Astrocyte of the cerebellum (primary cell): Measurements from ENCODE around the gene YPEL3.
"Not testable (repeated sequence)": the region's sequence is repeated elsewhere in the genome, so short reads cannot be mapped to it uniquely, and the experiment has no call there.

Experiments used
- DNase-seq: peaks from one replicate; pipeline ENCODE4 v3.0.0-alpha.2; 2011; ENCODE audit warnings: low read depth
- H3K4me3 ChIP-seq: 2 replicates; pipeline ENCODE4 v1.5.1; 2011; ENCODE audit warnings: mild to moderate bottlenecking, low read depth, low read length, moderate library complexity
- CTCF ChIP-seq: IDR thresholded peaks from 2 replicates; pipeline ENCODE4 v1.5.1; 2012; ENCODE audit warnings: low read length, low read depth, moderate library complexity, mild to moderate bottlenecking; ENCODE audit errors: missing control alignments
- in situ Hi-C: cut with HindIII; loops from 2 replicates; pipeline ENCODE4 v1.10.0; 2017; ENCODE audit warnings: low sequenced_read_pairs

Gene YPEL3

GRCh38 chr16:30127993-30128392 is 32.0 kb upstream of the YPEL3 start:
- H3K4me3 ChIP-seq: no peak overlapping the region
- in situ Hi-C loops: no loop called here
- no peak for DNase-seq
- no peak for TF ChIP-seq CTCF

GRCh38 chr16:30125690-30126089 is 29.7 kb upstream of the YPEL3 start:
- DNase-seq, H3K4me3 ChIP-seq, in situ Hi-C loops: not testable (repeated sequence)

GRCh38 chr16:30124985-30125379 is 29.0 kb upstream of the YPEL3 start:
- H3K4me3 ChIP-seq: no peak overlapping the region
- in situ Hi-C loops: no loop called here
- DNase-seq: no peak
- TF ChIP-seq CTCF: no peak

- no peak for TF ChIP-seq CTCF
- in situ Hi-C loops: no loop called here
- peak overlapping the region; percentile 81 for H3K4me3 ChIP-seq
- no peak for DNase-seq
These were observed 26.7 kb upstream of the YPEL3 start for GRCh38 chr16:30122604-30123160.

- in situ Hi-C loops: no loop called here
- no peak for TF ChIP-seq CTCF
- DNase-seq: no peak
- peak overlapping the region; percentile 81 for H3K4me3 ChIP-seq
These were observed 25.9 kb upstream of the YPEL3 start for GRCh38 chr16:30121741-30122571.

GRCh38 chr16:30120340-30121105 is 24.5 kb upstream of the YPEL3 start:
- TF ChIP-seq CTCF: no peak
- H3K4me3 ChIP-seq: no peak overlapping the region
- no peak for DNase-seq
- in situ Hi-C loops: no loop called here

GRCh38 chr16:30119428-30119827 is 23.4 kb upstream of the YPEL3 start:
- in situ Hi-C loops: loop anchor here (5.0 to 10.0 kb wide), 3 partner anchors 42 to 255 kb away; partner anchors contain the start of genes MYL11, PPP4C and TBC1D10B
- no peak for DNase-seq
- no peak overlapping the region for H3K4me3 ChIP-seq
- TF ChIP-seq CTCF: no peak
